Skeletal muscle satellite cell (primary cell): Measurements from ENCODE around the gene SYNE1.

ENCODE experiments used
- H3K27me3 ChIP-seq: 2 replicates; pipeline ENCODE4 v1.7.0; 2013; ENCODE audit warnings: low read length; ENCODE audit not compliant: control insufficient read depth, insufficient read depth
- H3K36me3 ChIP-seq: 2 replicates; pipeline ENCODE4 v1.7.0; 2013; ENCODE audit warnings: mild to moderate bottlenecking, control low read depth, low read length; ENCODE audit not compliant: insufficient read depth
- H3K4me1 ChIP-seq: 2 replicates; pipeline ENCODE4 v1.7.0; 2013; ENCODE audit warnings: low read length; ENCODE audit not compliant: control insufficient read depth, insufficient read depth
- H3K4me2 ChIP-seq: 2 replicates; pipeline ENCODE4 v1.7.0; 2013; ENCODE audit warnings: mild to moderate bottlenecking, low read length
- H3K4me3 ChIP-seq: 2 replicates; pipeline ENCODE4 v1.7.0; 2013; ENCODE audit warnings: low read length
- H3K9ac ChIP-seq: 2 replicates; pipeline ENCODE4 v1.7.0; 2013; ENCODE audit warnings: mild to moderate bottlenecking, low read depth, low read length, moderate library complexity
- H3K9me3 ChIP-seq: replicated peaks from 2 replicates; pipeline ENCODE4 v1.7.0; 2013; ENCODE audit warnings: mild to moderate bottlenecking, control low read depth, low read length

Gene SYNE1

DNA sequence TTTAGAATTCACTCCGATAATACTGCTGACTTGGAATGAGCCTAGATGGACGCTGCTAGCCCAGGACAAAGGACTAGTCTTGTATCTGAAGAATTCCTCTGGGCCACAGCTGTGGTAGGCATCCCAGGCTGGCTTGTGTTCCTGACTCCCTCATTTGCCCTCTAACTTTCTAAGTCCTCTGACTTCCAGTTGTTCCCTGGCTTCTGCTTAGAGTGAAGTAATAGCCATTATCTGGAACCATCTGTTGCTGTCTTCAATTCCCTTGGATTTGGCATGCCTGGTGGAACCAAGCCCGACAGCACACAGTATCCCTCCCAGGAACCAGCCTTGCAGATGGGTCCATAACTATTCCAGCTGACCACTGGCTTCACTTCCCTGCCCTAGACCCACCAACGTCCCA is 376.0 kb downstream of the SYNE1 start:
- H3K27me3 ChIP-seq: no peaks in the 10 kb centered on the region
- peaks cover 38% of the 10 kb centered on the region for H3K36me3 ChIP-seq
- H3K9me3 ChIP-seq: no peaks in the 10 kb centered on the region
- no peak overlapping the region for H3K4me2 ChIP-seq
- no peak overlapping the region for H3K4me3 ChIP-seq
- peaks cover 7% of the 10 kb centered on the region for H3K4me1 ChIP-seq
- no peak overlapping the region for H3K9ac ChIP-seq

DNA sequence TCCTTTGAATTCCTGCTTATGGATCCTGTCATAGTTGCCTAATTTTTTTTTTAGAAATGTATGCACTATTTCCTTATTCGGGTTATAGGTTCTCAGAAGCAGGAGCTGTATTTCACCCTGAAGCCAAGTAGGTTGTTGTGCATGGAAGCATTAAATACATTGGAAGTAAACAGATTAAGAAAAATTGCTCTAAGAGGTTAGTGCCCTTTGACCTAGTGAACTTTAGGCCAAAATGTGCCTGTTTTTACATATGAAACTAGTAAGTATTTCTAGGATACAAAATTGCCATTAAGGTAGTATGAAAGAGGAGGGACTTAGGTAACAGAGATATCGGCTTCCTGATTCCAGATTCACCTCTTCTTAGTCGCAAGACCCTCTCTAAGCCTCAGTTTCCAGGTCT is 377.9 kb downstream of the SYNE1 start:
- no peak overlapping the region for H3K4me3 ChIP-seq
- no peak overlapping the region for H3K9ac ChIP-seq
- no peaks in the 10 kb centered on the region for H3K4me1 ChIP-seq
- H3K4me2 ChIP-seq: no peak overlapping the region
- no peaks in the 10 kb centered on the region for H3K9me3 ChIP-seq
- H3K36me3 ChIP-seq: peaks cover 54% of the 10 kb centered on the region
- no peaks in the 10 kb centered on the region for H3K27me3 ChIP-seq

DNA sequence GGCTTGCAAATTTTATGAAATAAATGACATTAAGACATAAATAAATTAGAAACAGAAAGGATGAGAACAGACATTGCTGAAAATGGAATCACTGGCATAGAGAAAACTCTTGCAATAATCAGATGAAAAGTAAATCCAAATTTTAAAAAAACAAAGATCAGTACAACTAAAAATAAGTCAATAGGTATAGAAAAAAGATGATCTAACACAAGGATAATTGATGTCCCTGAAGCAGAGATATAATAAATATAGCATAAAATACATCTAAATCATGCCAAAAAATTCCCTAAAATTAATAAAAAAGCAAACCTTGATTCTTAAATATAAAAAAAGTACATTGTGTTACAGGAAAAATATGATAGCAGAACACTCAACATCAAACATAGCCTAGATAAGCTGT is 379.6 kb downstream of the SYNE1 start:
- no peak overlapping the region for H3K9ac ChIP-seq
- no peak overlapping the region for H3K4me2 ChIP-seq
- H3K36me3 ChIP-seq: peaks cover 51% of the 10 kb centered on the region

DNA sequence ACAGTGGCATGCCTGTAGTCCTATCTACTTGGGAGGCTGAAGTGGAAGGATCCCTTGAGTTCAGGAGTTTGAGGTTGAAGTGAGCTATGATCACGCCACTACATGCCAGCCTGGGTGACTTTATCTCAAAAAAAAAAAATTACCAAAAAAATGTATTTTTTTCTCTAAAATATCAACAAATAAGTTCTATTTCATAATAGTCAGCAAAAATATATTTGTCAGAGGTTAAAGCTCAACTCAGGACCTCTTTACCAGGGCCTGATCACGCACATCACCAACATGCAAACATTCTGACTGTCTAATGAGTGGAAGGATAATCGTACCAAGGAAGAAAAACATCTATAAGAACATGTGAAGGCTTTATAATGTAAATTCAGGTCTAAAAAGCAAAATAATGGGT is 387.0 kb downstream of the SYNE1 start:
- no peaks in the 10 kb centered on the region for H3K9me3 ChIP-seq
- H3K4me1 ChIP-seq: peaks cover 20% of the 10 kb centered on the region
- H3K4me2 ChIP-seq: no peak overlapping the region
- H3K36me3 ChIP-seq: peaks cover 28% of the 10 kb centered on the region
- no peaks in the 10 kb centered on the region for H3K27me3 ChIP-seq
- no peak overlapping the region for H3K4me3 ChIP-seq
- H3K9ac ChIP-seq: no peak overlapping the region

More for the DNA sequence above, 379.6 kb downstream of the SYNE1 start:
- Histone ChIP-seq H3K9me3 (no peaks in the 10 kb centered on the region), H3K4me3 (no peak overlapping the region), H3K4me1 (peaks cover 3% of the 10 kb centered on the region), H3K27me3 (no peaks in the 10 kb centered on the region)

- Histone ChIP-seq H3K9ac (no peak overlapping the region), H3K36me3 (peaks cover 24% of the 10 kb centered on the region), H3K4me1 (peaks cover 20% of the 10 kb centered on the region), H3K27me3 (no peaks in the 10 kb centered on the region), H3K4me3 (no peak overlapping the region), H3K4me2 (no peak overlapping the region), H3K9me3 (no peaks in the 10 kb centered on the region)
These were observed 388.2 kb downstream of the SYNE1 start for GRCh38 chr6:152248980-152249379.

- Histone ChIP-seq H3K4me2 (no peak overlapping the region), H3K36me3 (peaks cover 44% of the 10 kb centered on the region), H3K27me3 (no peaks in the 10 kb centered on the region), H3K4me3 (no peak overlapping the region), H3K9ac (no peak overlapping the region), H3K4me1 (peaks cover 17% of the 10 kb centered on the region), H3K9me3 (no peaks in the 10 kb centered on the region)
These were observed 390.4 kb downstream of the SYNE1 start for GRCh38 chr6:152246554-152247337.

DNA sequence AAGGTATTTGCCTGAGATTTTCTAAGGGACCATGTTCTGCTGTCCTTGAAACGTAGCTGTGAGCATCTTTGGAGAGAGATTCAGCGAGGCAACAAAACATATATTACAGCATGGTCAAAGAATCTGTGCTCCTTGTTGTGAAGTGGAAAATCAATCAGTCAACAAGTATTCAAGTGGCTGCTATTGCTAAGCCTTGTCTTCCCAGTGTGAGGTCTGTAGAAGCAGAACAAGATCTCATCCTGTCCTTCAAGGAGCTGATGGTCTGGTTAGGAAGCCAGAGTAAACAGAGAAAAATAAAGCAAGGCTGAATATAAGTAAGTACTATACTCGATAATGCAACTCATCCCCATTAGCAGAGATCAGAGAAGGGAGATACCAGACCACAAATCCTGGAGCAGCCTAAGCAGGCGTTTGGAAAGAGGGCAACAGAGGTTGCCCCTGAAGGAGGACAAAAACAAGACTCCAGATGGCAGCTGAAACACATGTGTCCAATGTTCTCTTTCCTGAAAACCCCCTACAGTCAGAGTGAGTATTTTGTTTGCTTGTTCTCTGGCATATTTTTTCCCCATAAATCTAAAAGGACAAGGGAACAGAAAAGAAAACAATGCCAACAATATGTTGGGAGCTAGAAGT is 392.0 kb downstream of the SYNE1 start:
- peaks cover 60% of the 10 kb centered on the region for H3K36me3 ChIP-seq
- no peaks in the 10 kb centered on the region for H3K9me3 ChIP-seq
- H3K4me3 ChIP-seq: no peak overlapping the region
- H3K4me1 ChIP-seq: peaks cover 17% of the 10 kb centered on the region
- no peak overlapping the region for H3K9ac ChIP-seq
- H3K4me2 ChIP-seq: no peak overlapping the region
- no peaks in the 10 kb centered on the region for H3K27me3 ChIP-seq

- H3K4me1 ChIP-seq: peaks cover 9% of the 10 kb centered on the region
- peaks cover 72% of the 10 kb centered on the region for H3K36me3 ChIP-seq
- H3K9ac ChIP-seq: no peak overlapping the region
- no peak overlapping the region for H3K4me2 ChIP-seq
- H3K4me3 ChIP-seq: no peak overlapping the region
- H3K9me3 ChIP-seq: no peaks in the 10 kb centered on the region
- no peaks in the 10 kb centered on the region for H3K27me3 ChIP-seq
These were observed 396.0 kb downstream of the SYNE1 start for GRCh38 chr6:152241013-152241766.

GRCh38 chr6:152240436-152240835 is 396.7 kb downstream of the SYNE1 start:
- no peak overlapping the region for H3K4me2 ChIP-seq
- H3K4me3 ChIP-seq: no peak overlapping the region
- no peak overlapping the region for H3K9ac ChIP-seq
- peaks cover 4% of the 10 kb centered on the region for H3K4me1 ChIP-seq
- H3K27me3 ChIP-seq: no peaks in the 10 kb centered on the region
- H3K9me3 ChIP-seq: no peaks in the 10 kb centered on the region
- H3K36me3 ChIP-seq: peaks cover 79% of the 10 kb centered on the region

DNA sequence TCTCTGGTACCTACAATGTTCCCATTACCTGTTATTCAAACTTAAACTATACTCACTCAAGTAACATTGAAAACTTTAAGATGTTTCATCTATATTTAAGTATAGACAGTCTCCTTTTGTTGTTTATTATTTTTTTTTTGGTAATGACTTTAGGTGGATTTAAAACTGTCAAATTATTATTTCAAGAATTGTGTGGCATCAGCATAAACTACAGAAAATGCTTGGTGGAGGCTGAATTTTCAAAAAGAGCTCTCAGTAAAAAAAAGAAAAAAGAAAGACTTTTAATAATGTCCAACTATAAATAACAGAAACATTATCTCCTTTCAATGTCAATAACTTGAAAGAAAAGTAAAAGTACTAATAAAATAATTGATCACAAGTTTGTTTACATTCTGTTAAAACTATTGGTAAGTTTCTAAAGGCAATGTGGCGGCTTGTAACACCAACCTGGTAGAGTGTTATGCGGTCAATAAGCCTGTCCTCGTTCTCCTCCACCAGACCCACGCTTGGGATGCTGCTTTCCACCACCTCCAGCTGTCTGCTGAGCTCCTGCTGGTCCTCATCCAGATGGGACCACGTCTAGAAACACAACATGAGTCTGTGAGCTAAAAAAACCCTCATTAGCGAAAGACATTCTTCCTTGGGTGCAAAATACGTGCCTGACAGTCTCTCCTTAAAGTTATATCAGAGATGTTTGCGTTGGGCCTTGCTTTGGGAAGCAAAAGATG is 400.6 kb downstream of the SYNE1 start:
- Histone ChIP-seq H3K9me3 (no peaks in the 10 kb centered on the region), H3K4me3 (no peak overlapping the region), H3K4me1 (peaks cover 19% of the 10 kb centered on the region), H3K9ac (no peak overlapping the region), H3K27me3 (no peaks in the 10 kb centered on the region), H3K36me3 (peaks cover 67% of the 10 kb centered on the region), H3K4me2 (no peak overlapping the region)
